Measurements from ENCODE around the gene CEP85.

- TF ChIP-seq TAF1 (IDR thresholded peaks at IDR 0.05; ENCODE audit: borderline replicate concordance, insufficient read depth, low read length) (no peak), POLR2AphosphoS5 (IDR thresholded peaks at IDR 0.05; ENCODE audit: low read depth, low read length) (no peak), FOXP2 (optimal IDR thresholded peaks at IDR 0.05; ENCODE audit: borderline replicate concordance, extremely low read depth, extremely low read length, insufficient read depth) (no peak)
These were observed 31.4 kb downstream of the CEP85 start for GRCh38 chr1:26265405-26265804.

Data from PFSK-1 (cell line).